Body of pancreas (tissue), 4 donors: ENCODE data around the gene TSPEAR.

Source experiments
- CTCF ChIP-seq, 7 experiments: fragments of 450-650 bp in 4 of 7; fragments of 200-600 bp in 3 of 7; sonication (generic) in 3 of 7; IDR thresholded peaks; one replicate each; pipeline ENCODE4 v1.5.1; 2016 to 2019; ENCODE audit warnings: antibody characterized with exemption in 7 of 7
- POLR2A ChIP-seq, 3 donors: fragments of 450-650 bp; IDR thresholded peaks; one replicate each; pipeline ENCODE4 v1.6.1; 2016; ENCODE audit warnings: antibody characterized with exemption in 3 of 3, mild to moderate bottlenecking in 2 of 3

GRCh38 chr21:44700101-44701022 is 11.0 kb downstream of the TSPEAR start:
- no peak for TF ChIP-seq POLR2A (IDR thresholded peaks at IDR 0.05)
- no peak for TF ChIP-seq CTCF (IDR thresholded peaks at IDR 0.05)
